T follicular helper cell (primary cell): ENCODE results near the gene TFF3.

ENCODE experiments used
- DNase-seq: peaks from one replicate; pipeline ENCODE4 v3.0.0-alpha.2; 2020; ENCODE audit warnings: low read depth

The TFF3 gene

GRCh38 chr21:42266971-42267556 is 48.1 kb downstream of the TFF3 start:
- peak; percentile 12 for DNase-seq

GRCh38 chr21:42265231-42265812 is 49.9 kb downstream of the TFF3 start:
- DNase-seq: no peak

- DNase-seq: no peak
Measured at GRCh38 chr21:42264245-42265195, 50.7 kb downstream of the TFF3 start.

GRCh38 chr21:42263591-42264131 is 51.5 kb downstream of the TFF3 start:
- DNase-seq: no peak

- DNase-seq: no peak
Measured at GRCh38 chr21:42262831-42263231, 52.4 kb downstream of the TFF3 start.

GRCh38 chr21:42261829-42262200 is 53.4 kb downstream of the TFF3 start:
- no peak for DNase-seq
